Measurements from ENCODE around the gene ZWINT.

ZWINT gene, protein sequence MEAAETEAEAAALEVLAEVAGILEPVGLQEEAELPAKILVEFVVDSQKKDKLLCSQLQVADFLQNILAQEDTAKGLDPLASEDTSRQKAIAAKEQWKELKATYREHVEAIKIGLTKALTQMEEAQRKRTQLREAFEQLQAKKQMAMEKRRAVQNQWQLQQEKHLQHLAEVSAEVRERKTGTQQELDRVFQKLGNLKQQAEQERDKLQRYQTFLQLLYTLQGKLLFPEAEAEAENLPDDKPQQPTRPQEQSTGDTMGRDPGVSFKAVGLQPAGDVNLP

GRCh38 chr10:56360967-56361612 lies at the start of gene ZWINT:
TSS of gene ZWINT (minus strand) at chr10:56361259. CDS start at chr10:56361236, 23 bp downstream.
- Mint-ChIP-seq H3K36me3 (peaks cover 13 to 15% of the 10 kb centered on the region in 2 donors), H3K4me1 (peaks cover 11 to 16% of the 10 kb centered on the region in 2 donors), H3K27ac (peak within 1 kb of the TSS; percentile 91), H3K9me3 (no peaks in the 10 kb centered on the region), H3K4me3 (peak within 1 kb of the TSS; percentile 89 to 94), H3K27me3 (no peaks in the 10 kb centered on the region)
- ATAC-seq (replicated peaks), result peak; percentile 98
- peak; percentile 93 for DNase-seq

DNA sequence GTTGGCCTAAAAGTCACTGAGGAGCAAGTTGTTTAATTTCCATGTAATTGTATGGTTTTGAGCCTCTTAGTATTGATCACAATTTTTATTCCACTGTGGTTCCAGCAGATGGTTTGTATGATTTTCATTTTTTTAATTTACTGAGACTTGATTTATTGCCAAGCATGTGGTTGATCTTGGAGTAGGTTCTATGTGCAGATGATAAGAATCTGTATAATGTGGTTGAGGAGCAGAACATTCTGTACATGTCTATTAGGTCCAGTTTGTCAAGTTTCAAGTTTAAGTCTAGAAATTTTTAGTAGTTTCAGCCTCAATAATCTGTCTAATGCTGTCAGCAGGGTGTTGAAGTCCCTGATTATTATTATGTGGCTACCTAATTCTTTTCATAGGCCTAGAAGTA lies 22.7 kb upstream of the ZWINT start:
- DNase-seq, result no peak
- no peak overlapping the region for H3K27ac Mint-ChIP-seq
- ATAC-seq (replicated peaks), result no peak
- H3K9me3 Mint-ChIP-seq, result peaks cover 0 to 5% of the 10 kb centered on the region in 2 donors
- no peak overlapping the region for H3K4me3 Mint-ChIP-seq
- H3K4me1 Mint-ChIP-seq, result no peaks in the 10 kb centered on the region
- H3K27me3 Mint-ChIP-seq, result no peaks in the 10 kb centered on the region
- H3K36me3 Mint-ChIP-seq, result no peaks in the 10 kb centered on the region

- DNase-seq (peak; percentile 5), ATAC-seq (replicated peaks) (peak in 1 of 2 donors; percentile 27)
- no peaks in the 10 kb centered on the region for H3K4me1 Mint-ChIP-seq
- H3K4me3 Mint-ChIP-seq, result no peak overlapping the region
- peaks cover 6 to 12% of the 10 kb centered on the region in 2 donors for H3K9me3 Mint-ChIP-seq
- H3K27ac Mint-ChIP-seq, result no peak overlapping the region
- peaks cover 3 to 4% of the 10 kb centered on the region in 2 donors for H3K36me3 Mint-ChIP-seq
- no peaks in the 10 kb centered on the region for H3K27me3 Mint-ChIP-seq
These were observed 9.4 kb upstream of the ZWINT start for GRCh38 chr10:56370217-56371113.

DNA sequence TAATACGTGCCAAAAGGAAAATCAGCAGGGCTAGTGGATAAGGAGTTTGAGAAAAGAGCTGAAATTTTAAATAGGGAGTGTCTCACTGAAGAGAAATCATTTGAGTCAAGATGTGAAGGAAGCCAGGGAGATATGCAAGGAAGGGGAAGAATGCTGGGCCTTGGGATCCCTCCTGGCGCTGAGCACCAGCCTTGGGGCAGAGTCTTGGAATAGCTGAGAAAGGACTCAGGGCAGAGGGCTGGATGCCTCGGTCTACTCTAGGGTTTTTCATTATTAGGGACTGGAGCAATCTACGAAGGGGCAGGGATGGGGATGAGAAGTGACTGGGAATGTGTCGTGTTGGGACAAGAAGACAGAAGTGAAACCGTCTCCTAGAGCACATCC lies 484 bp downstream of the ZWINT start:
- Mint-ChIP-seq H3K4me3 (peak overlapping the region; percentile 89 to 94), H3K27me3 (no peaks in the 10 kb centered on the region), H3K9me3 (no peaks in the 10 kb centered on the region), H3K36me3 (peaks cover 13 to 15% of the 10 kb centered on the region in 2 donors), H3K4me1 (peaks cover 11 to 16% of the 10 kb centered on the region in 2 donors), H3K27ac (peak overlapping the region; percentile 91)
- no peak for ATAC-seq (replicated peaks)
- DNase-seq, result no peak

- DNase-seq, result no peak
- H3K27me3 Mint-ChIP-seq, result no peaks in the 10 kb centered on the region
- no peaks in the 10 kb centered on the region for H3K9me3 Mint-ChIP-seq
- H3K4me1 Mint-ChIP-seq, result peaks cover 11 to 16% of the 10 kb centered on the region in 2 donors
- H3K4me3 Mint-ChIP-seq, result peak overlapping the region; percentile 89 to 94
- peaks cover 13 to 15% of the 10 kb centered on the region in 2 donors for H3K36me3 Mint-ChIP-seq
- H3K27ac Mint-ChIP-seq, result no peak overlapping the region
- ATAC-seq (replicated peaks), result no peak
These were observed 1.2 kb downstream of the ZWINT start for GRCh38 chr10:56359837-56360236.

GRCh38 chr10:56357018-56357417 lies 4.0 kb downstream of the ZWINT start:
- Mint-ChIP-seq H3K27me3 (no peaks in the 10 kb centered on the region), H3K36me3 (peaks cover 13 to 15% of the 10 kb centered on the region in 2 donors), H3K27ac (no peak overlapping the region), H3K4me3 (no peak overlapping the region), H3K4me1 (peaks cover 11 to 16% of the 10 kb centered on the region in 2 donors), H3K9me3 (no peaks in the 10 kb centered on the region)
- ATAC-seq (replicated peaks) (no peak), DNase-seq (no peak)

GRCh38 chr10:56351909-56352630 lies 9.0 kb downstream of the ZWINT start:
- ATAC-seq (replicated peaks), result no peak
- Mint-ChIP-seq H3K9me3 (no peaks in the 10 kb centered on the region), H3K36me3 (peaks cover 0 to 2% of the 10 kb centered on the region in 2 donors), H3K4me3 (no peak overlapping the region), H3K4me1 (no peaks in the 10 kb centered on the region), H3K27me3 (no peaks in the 10 kb centered on the region), H3K27ac (no peak overlapping the region)
- no peak for DNase-seq

DNA sequence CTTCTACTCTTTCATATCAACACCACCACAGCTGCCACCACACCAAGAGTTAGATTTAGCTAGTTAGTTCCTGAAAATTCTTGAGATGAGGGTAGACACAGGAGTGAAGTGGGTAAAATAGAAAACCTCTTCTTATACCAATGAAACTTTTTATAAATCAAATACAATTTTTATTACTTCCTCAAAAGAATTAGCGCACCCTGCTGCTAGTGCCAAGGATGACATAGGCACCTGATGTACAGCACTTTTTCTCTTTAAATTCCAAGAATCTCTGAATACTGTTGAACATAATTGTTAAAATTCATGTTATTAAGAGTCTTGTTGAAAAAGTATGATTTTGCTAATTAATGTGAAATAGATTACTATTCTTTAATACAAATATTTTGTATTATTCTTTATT lies 11.4 kb downstream of the ZWINT start:
- ATAC-seq (replicated peaks) (no peak), DNase-seq (no peak)
- Mint-ChIP-seq H3K36me3 (no peaks in the 10 kb centered on the region), H3K4me1 (no peaks in the 10 kb centered on the region), H3K9me3 (no peaks in the 10 kb centered on the region), H3K4me3 (no peak overlapping the region), H3K27ac (no peak overlapping the region), H3K27me3 (no peaks in the 10 kb centered on the region)

DNA sequence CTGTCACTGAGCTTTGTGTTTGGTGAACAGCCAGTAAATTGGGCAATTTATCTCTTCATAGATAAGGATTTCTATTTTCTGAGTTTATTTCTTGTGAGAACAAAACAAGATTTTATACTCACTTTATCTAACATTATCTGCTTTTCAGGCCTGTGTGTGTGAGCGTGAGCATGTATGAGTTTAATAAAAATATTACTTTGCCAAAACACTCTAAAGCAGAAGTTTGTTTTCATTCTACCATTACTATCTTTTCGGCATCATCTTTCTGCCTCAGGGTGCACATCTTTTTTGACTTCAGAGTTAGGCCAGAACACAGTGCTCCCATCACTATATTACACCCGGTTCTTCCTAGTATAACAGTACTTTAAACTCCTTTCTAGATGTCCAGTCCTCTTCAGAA lies 13.0 kb downstream of the ZWINT start:
- DNase-seq, result no peak
- no peaks in the 10 kb centered on the region for H3K36me3 Mint-ChIP-seq

GRCh38 chr10:56346845-56347415 lies 14.1 kb downstream of the ZWINT start:
- no peaks in the 10 kb centered on the region for H3K36me3 Mint-ChIP-seq
- H3K4me1 Mint-ChIP-seq, result no peaks in the 10 kb centered on the region
- no peak overlapping the region for H3K4me3 Mint-ChIP-seq
- no peaks in the 10 kb centered on the region for H3K27me3 Mint-ChIP-seq
- ATAC-seq (replicated peaks) (no peak), DNase-seq (no peak)
- H3K27ac Mint-ChIP-seq, result no peak overlapping the region
- H3K9me3 Mint-ChIP-seq, result no peaks in the 10 kb centered on the region

More for the DNA sequence above, 13.0 kb downstream of the ZWINT start:
- Mint-ChIP-seq H3K4me3 (no peak overlapping the region), H3K27me3 (no peaks in the 10 kb centered on the region), H3K27ac (no peak overlapping the region), H3K4me1 (no peaks in the 10 kb centered on the region), H3K9me3 (no peaks in the 10 kb centered on the region)
- no peak for ATAC-seq (replicated peaks)

- ATAC-seq (replicated peaks) (no peak), DNase-seq (no peak)
- Mint-ChIP-seq H3K4me3 (no peak overlapping the region), H3K9me3 (no peaks in the 10 kb centered on the region), H3K27me3 (no peaks in the 10 kb centered on the region), H3K36me3 (peaks cover 0 to 2% of the 10 kb centered on the region in 2 donors), H3K27ac (no peak overlapping the region), H3K4me1 (no peaks in the 10 kb centered on the region)
These were observed 19.4 kb downstream of the ZWINT start for GRCh38 chr10:56341612-56342011.

GRCh38 chr10:56329961-56330360 lies 31.1 kb downstream of the ZWINT start:
- Mint-ChIP-seq H3K4me1 (no peaks in the 10 kb centered on the region), H3K27me3 (no peaks in the 10 kb centered on the region), H3K4me3 (no peak overlapping the region), H3K27ac (no peak overlapping the region), H3K36me3 (no peaks in the 10 kb centered on the region), H3K9me3 (peaks cover 0 to 4% of the 10 kb centered on the region in 2 donors)
- DNase-seq (no peak), ATAC-seq (replicated peaks) (no peak)

DNA sequence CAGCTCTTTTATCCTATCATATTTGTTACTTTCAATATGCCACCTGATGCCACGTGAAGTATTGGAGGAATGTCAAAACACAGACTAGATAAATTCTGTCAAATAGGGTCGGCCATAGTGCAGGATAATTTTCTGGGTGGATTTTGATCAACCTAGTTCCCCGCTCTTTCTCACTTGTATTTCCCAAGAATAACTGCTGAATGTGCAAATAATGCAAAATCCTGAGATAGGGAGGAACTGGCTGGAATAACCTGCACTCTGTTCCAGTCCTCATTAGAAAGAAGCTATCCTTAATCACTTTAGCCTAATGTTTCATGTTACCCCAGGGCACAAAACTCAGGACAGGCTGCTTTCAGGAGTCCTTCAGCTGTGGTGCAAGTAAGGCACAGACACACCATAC lies 33.9 kb downstream of the ZWINT start:
- no peaks in the 10 kb centered on the region for H3K4me1 Mint-ChIP-seq
- no peak for ATAC-seq (replicated peaks)
- no peak overlapping the region for H3K27ac Mint-ChIP-seq
- no peaks in the 10 kb centered on the region for H3K36me3 Mint-ChIP-seq
- peaks cover 0 to 2% of the 10 kb centered on the region in 2 donors for H3K9me3 Mint-ChIP-seq
- no peak for DNase-seq
- no peak overlapping the region for H3K4me3 Mint-ChIP-seq
- no peaks in the 10 kb centered on the region for H3K27me3 Mint-ChIP-seq

DNA sequence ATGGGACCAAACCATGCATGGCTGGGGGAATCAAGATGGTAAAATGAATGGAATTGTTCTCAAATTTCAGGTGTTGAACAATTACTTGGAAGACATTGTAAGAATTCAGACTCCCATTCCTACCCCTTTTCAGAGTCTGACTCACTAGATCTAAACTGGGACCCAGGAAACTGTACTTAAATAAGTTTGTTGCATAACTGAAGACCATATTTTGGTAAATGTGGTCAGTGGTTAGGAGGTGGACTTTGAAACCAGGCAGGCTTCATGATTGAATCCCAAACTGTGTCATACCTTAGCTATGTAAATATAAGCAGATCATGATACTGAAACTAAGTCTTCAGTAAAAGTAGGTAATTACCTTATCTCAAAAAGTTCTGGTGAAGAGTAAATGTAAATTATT lies 41.7 kb downstream of the ZWINT start:
- Mint-ChIP-seq H3K27me3 (no peaks in the 10 kb centered on the region), H3K27ac (no peak overlapping the region), H3K4me3 (no peak overlapping the region), H3K9me3 (peaks cover 0 to 8% of the 10 kb centered on the region in 2 donors), H3K4me1 (no peaks in the 10 kb centered on the region), H3K36me3 (no peaks in the 10 kb centered on the region)
- no peak for DNase-seq
- ATAC-seq (replicated peaks), result no peak

Data from stimulated activated naive B cell treated with anti-CD40 and anti-IgM and Interleukin-4, amounts not matched to agents 10 μg/mL and 1 μg/mL and 100 μg/mL, for 72 hours (primary cell).